ENCODE data around the gene ZNF585A. TPM values are rescaled to one million over a fixed set of nuclear protein-coding genes. Genes with fewer than 3 reads are reported as not detected.
"Not testable (repeated sequence)": the region's sequence is repeated elsewhere in the genome, so short reads cannot be mapped to it uniquely, and the experiment has no call there.

ZNF585A gene
- 11.9 and 16.5 TPM in 2 replicates for total RNA-seq (2014; rRNA removed; shearing (Covaris generic))

DNA sequence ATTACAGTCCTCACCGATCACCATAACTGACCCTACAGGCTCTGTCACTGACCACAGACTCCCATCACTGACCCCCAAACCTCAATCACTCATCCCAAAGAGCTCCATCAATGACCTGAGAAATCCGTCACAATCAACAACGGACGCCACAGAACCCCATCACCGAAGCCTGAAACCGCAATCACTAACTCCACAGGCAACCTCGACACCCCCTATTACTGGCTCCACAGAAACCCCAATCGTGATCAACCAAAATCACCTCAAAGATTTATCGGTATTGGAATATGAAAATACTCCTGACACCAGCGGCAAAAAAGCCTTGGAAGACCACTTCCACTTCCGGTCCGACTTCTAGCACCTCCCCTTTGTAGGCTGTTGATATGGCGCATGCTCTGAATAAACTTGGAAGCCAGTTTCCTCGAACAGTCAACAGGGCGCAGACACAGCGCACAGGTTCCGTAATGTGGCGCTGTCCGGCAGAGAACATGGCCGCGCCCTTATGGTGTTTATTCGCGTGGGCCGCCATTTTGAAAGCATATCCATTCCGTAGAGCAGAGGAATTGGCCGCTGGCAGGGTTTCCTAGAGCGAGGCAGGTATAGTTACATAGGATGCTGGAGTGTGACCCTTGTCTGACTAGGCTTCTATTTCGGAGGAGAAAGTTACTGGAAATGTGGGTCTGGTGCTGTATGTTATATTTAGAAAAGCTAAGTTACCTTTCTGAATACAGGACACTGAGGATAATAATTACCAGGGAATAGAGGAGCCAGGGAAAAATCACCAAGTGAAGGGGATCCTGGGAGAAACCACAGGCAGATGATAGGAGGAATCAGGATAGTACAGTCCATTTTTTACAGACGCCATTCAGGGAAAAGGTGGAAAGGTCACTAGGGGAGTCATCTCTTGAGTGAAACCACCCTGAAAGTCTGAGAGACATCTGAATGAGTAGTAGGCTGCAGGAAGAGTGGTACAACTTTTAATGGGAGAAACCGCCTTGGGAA, at the start of gene ZNF585A:
Gene ZNF585A (minus strand): TSS at position 328 of the 999 bp plus-strand sequence. CDS start 2,785 bp downstream, outside the sequence.
- DNase-seq (ENCODE audit: low read depth) = peak; percentile 94

DNA sequence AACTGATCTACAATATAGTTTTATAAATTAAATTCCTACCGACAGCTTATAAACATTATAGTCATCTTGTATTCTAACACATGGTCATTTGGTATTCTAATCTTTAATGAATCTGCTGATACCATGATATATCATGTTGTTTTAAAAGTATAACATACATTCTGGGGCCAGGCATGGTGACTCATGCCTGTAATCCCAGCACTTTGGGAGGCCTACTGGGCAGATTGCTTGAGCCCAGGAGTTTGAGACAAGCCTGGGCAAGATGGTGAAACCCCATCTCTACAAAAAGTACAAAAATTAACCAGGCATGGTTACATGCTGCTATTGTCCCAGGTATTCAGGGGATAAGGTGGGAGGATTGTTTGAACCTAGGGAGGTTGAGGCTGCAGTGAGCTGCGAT, 48.6 kb upstream of the ZNF585A start:
- no peak for DNase-seq (ENCODE audit: low read depth)

DNA sequence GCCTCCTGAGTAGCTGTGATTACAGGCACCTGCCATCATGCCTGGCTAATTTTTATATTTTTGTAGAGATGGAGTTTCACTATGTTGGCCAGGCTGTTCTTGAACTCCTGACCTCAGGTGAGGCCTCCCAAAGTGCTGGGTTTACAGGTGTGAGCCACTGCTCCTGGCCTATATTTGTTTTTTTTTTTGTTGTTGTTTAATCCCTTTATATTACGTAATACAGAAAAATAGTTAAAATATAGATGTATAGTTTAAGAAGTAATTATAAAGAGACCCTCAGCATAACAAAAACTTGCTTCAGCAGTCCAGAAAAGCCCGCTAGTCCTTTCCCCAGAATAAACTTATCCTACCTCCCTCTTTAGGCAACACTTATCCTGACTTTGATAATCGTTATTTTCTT, 47.9 kb upstream of the ZNF585A start:
- no peak for DNase-seq (ENCODE audit: low read depth)

DNA sequence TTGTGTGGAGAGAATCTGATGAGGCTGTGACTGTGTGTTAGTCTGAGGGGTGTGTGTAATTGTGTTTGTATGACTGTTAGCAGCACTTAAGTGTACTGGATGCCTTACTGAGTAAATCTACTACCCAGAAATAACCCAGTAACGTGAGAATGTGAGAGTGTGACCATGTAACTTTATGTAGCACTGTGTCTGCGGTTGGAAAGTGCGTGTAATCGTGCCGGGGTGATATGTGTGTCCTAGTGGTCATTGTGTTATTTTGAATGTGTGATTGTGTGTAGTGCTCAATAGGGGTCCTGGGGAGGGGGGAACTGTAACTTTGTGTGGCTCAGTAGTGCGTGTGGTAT, 46.1 kb upstream of the ZNF585A start:
- peak; percentile 2 for DNase-seq (ENCODE audit: low read depth)

DNA sequence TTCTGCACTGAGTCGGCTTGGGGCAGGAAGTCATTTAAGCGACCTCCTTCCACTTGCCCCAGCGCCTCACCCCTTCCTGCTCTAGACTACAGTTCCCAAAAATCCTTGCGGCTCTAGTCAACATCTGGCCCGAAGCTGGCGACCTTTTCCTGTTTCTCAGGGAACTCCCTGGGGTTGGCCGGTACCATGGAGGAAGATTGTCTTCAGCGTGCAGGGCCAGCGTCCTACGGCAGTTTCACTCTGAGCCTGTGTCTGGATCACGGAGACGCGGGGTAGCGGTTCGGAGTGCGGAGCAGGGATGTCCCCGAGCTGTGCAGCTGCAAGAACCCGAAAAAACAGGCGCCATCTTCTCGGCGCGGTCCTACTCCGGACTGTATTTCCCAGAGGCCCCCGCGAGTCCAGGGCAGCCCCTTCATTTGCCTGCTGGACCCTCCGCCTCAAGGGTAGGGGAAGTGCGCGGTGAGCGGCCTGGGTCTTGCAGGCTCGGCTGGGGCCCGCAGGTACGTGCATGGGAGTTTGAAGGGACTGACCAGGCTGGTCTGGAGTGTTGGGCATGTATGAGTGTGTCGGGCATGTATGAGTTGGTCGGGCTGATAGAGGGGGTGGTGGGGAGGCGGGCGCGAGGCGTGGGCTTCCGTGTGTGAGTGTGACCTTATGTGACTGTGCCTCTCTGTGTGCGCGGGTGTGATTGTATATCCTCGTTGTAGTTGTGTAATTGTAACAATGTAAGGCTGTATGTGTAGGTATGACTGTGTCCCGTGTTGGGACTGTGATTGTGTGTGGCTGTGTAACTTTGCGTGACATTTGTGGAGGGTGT, 45.5 kb upstream of the ZNF585A start, which contains the start of gene ZNF383:
Gene ZNF383 (plus strand): TSS at position 440 of the 817 bp plus-strand sequence. CDS start 12,240 bp downstream, outside the sequence.
- peak; percentile 93 for DNase-seq (ENCODE audit: low read depth)

DNA sequence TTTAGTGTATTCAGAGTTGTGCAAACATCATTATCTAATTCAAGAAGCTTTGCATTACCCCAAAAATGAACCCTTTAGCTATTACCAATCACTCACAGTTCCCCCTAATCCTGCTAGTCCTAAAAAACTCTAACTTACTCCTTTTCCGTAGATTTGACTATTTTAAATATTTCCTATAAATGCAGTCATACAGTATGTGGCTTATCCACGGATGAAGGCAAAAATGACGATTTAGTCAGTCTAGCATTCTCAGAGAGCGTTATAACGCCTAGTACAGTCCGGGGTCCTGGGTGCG, 44.9 kb upstream of the ZNF585A start:
- no peak for DNase-seq (ENCODE audit: low read depth)

DNA sequence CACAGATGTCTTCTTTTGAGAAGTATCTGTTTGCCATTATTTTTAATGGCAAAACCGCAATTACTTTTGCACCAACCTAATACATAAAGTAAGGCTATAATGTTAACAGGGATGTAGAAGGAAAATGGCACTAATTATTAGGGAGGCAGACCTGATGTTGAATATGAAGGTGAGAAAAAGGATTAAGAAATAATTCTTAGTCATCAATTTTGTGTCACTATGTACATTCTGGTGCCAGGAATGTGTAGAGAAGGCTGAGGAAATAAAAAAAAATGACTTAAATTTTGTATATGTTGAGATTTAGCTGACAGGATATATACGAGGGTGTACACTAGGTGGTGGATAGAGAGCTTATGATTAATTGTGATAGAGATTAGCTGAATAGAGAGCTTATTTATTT, 25.3 kb upstream of the ZNF585A start:
- no peak for DNase-seq (ENCODE audit: low read depth)

DNA sequence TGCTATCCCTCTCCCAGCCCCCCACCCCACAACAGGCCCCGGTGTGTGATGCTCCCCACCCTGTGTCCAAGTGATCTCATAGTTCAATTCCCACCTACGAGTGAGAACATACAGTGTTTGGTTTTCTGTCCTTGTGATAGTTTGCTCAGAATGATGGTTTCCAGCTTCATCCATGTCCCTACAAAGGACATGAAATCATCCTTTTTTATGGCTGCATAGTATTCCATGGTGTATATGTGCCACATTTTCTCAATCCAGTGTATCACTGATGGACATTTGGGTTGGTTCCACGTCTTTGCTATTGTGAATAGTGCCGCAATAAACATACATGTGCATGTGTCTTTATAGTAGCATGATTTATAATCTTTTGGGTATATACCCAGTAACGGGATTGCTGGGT, 24.6 kb upstream of the ZNF585A start:
- not testable (repeated sequence) for DNase-seq (ENCODE audit: low read depth)

DNA sequence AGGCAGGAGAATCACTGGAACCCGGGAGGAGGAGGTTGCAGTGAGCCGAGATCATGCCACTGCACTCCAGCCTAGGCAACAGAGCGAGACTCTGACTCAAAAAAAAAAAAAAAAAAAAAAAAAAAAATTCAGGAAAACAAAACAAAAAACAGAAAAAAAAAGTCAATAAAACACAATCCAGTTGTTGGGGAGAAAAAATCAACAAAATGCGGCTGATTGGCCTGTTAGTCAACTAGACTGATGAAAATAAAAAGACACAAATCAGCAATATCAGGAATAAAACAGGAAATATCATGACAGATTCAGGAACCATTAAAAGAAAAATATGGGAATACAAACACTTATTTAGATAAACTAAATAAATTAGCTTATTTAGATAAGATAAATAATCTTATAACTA, 22.8 kb upstream of the ZNF585A start:
- not testable (repeated sequence) for DNase-seq (ENCODE audit: low read depth)

DNA sequence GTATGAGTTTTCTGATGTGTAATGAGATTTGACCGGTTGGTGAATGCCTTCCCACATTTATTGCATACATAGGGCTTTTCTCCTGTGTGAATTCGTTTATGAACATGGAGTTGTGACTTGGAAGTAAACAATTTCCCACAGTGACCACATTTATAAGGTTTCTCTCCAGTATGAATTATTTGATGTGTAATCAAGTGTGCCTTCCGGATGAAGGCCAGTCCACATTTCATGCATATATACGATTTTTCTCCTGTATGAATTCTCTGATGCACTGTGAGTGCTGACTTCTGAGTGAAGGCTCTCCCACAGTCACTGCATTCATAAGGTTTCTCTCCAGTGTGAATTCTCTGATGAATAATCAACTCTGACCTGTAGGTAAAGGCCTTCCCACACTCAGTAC, 13.6 kb upstream of the ZNF585A start:
- DNase-seq (ENCODE audit: low read depth) = not testable (repeated sequence)

DNA sequence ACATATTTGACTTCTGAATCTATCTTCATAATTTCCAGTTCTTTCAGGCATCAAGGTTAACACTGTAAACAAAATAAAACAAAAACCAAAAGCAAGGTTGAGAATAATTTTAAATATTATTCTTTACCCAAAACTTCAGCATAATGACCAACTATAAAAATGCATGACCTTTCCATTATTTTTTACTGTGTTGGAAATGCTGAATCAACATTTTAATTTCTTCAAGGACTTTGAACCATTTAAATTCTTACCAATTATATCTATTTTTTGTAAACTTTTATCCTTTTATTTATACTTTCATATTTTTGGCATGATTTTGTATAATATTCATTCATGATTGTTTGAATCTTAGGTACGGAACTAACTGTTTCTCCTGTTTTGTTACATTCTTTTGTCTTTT, 6.9 kb downstream of the ZNF585A start:
- DNase-seq (ENCODE audit: low read depth) = no peak

DNA sequence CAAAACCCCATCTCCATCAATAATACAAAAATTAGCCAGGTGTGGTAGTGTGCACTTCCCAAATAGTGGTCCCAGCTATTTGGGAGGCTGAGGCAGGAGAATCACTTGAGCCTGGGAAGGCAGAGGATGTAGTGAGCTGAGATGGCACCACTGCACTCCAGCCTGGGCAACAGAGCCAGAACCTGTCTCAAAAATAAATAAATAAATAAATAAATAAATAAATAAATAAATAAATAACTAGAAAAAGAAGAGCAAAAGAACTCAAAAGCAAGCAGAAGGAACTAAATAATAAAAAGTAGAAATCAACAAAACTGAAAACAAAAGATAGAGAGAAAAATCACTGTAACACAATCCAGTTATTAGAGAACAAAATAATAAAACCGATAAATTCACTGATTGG, 12.3 kb downstream of the ZNF585A start:
- no peak for DNase-seq (ENCODE audit: low read depth)

DNA sequence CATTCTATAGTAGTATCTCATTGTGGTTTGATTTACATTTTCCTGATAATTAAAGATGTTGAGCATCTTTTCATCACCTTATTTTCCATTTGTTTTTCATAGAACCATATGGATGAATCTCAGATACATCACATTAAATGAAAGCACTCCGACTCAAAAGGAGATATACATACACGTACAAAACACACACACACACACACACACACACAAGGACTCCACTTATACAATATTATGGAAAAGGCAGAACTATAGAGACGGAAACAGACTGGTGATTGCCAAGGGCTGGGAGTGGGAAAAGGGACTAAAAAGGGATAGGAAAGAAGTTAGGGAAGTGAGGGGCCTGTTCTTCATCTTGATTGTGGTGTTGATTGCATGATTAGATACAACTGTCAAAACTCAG, 24.3 kb downstream of the ZNF585A start:
- no peak for DNase-seq (ENCODE audit: low read depth)

DNA sequence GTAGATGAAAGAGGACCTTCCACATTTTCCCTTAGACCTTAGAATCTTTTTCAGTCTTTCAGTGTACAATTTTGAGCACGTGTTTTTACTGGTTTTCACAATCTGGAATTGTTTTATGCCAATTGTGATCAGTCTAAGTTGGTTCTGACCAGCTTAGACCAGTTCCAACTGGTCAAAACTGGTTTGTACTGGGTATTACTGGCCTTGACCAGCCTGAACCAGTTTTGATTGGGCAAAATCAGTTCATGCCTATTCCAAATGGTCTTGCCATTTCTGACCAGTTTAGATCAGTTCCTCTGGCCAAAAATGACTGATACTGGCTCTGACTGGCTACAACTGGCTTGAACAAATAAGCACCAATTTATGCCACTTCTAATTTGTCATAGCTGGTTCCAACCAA, 36.4 kb downstream of the ZNF585A start:
- no peak for DNase-seq (ENCODE audit: low read depth)

DNA sequence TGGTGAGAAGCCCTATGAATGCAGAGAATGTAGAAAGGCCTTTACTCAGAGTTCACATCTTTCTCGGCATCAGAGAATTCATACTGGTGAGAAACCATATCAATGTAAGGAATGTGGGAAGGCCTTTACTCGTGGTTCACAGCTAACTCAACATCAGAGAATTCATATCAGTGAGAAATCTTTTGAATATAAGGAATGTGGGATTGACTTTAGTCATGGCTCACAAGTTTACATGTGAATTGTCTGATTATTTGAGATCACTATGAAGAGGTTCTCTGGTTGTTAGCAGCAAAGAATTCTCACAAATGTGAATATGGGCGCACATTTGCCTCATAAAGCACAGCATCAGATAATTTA, 43.7 kb downstream of the ZNF585A start:
- no peak for DNase-seq (ENCODE audit: low read depth)

DNA sequence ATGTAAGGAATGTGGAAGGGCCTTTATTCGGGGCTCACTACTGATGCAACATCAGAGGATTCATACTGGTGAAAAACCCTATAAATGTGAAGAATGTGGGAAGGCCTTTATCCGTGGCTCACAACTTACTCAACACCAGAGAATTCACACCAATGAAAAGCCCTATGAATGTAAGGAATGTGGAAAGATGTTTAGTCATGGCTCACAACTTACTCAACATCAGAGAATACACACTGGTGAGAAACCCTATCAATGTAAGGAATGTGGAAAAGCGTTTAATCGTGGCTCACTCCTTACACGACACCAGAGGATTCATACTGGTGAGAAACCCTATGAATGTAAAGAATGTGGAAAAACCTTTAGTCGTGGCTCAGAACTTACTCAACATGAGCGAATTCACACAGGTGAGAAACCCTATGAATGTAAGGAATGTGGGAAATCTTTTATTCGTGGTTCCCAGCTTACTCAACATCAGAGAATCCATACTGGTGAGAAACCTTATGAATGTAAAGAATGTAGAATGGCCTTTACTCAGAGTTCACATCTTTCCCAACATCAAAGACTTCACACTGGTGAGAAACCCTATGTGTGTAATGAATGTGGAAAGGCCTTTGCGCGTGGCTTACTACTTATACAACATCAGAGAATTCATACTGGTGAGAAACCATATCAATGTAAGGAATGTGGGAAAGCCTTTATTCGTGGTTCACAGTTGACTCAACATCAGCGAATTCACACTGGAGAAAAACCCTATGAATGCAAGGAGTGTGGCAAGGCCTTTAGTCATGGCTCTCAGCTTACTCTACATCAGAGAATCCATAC, 44.3 kb downstream of the ZNF585A start:
- no peak for DNase-seq (ENCODE audit: low read depth)

DNA sequence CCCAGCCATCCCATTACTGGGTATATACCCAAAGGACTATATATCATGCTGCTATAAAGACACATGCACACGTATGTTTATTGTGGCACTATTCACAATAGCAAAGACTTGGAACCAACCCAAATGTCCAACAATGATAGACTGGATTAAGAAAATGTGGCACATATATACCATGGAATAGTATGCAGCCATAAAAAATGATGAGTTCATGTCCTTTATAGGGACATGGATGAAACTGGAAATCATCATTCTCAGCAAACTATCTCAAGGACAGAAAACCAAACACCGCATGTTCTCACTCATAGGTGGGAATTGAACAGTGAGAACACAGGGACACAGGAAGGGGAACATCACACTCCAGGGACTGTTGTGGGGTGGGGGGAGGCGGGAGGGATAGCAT, 50.4 kb downstream of the ZNF585A start:
- not testable (repeated sequence) for DNase-seq (ENCODE audit: low read depth)

DNA sequence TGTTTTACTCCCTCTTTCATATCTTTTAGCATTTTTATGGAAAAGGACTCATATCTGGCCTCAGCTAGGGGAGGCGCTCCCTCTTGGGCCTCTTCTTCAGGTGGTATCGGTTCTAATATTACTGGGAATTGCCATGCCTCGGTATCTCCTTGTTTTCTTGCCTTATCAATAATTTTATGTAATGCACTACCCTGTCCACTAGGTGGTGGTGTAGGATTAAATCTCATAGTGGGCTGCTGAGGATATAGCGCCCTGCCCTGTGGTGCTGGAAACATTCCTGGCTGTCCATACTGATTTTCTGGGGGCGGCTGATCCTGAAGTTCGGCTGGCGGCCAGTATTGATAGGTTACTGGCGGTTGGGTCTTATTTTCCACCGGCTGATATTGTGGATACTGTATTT, 58.5 kb downstream of the ZNF585A start:
- no peak for DNase-seq (ENCODE audit: low read depth)

DNA sequence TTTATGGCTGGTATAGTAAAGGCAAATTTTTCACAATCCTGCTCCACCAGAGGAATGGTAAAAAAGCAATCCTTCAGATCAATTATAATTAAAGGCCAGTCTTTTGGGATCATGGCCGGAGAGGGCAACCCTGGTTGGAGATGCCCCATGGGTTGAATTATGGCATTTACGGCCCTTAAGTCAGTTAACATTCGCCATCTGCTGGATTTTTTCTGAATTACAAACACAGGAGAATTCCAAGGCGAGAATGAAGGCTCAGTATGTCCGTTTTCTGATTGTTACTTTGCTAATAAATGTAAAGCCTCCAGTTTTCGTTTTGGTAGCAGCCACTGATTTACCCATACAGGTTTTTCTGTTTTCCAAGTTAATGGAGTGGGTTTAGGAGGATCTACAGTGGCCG, 60.7 kb downstream of the ZNF585A start:
- DNase-seq (ENCODE audit: low read depth) = not testable (repeated sequence)

DNA sequence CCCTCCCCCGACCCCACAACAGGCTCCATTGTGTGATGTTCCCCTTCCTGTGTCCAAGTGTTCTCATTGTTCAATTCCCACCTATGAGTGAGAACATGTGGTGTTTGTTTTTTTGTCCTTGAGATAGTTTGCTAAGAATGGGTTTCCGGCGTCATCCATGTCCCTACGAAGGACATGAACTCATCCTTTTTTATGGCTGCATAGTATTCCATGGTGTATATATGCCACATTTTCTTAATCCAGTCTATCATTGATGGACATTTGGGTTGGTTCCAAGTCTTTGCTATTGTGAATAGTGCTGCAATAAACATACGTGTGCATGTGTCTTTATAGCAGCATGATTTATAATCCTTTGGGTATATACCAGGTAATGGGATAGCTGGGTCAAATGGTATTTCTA, 68.4 kb downstream of the ZNF585A start:
- not testable (repeated sequence) for DNase-seq (ENCODE audit: low read depth)

DNA sequence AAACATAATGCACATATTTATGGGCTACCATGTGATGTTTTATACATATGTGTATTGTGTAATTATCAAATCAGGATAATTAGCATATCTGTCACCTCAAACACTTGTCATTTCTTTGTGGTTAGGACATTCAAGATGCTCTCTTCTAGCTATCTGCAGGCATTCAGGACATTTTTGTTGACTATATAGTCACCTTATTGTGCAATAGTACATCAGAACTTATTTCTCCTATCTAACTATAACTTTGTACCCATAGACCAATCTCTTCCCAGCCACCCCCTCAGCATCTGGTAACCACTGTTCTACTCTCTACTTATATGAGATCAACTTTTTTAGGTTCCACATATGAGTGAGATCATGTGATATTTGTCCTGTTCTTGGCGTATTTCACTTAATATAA, 73.9 kb downstream of the ZNF585A start:
- DNase-seq (ENCODE audit: low read depth) = no peak

DNA sequence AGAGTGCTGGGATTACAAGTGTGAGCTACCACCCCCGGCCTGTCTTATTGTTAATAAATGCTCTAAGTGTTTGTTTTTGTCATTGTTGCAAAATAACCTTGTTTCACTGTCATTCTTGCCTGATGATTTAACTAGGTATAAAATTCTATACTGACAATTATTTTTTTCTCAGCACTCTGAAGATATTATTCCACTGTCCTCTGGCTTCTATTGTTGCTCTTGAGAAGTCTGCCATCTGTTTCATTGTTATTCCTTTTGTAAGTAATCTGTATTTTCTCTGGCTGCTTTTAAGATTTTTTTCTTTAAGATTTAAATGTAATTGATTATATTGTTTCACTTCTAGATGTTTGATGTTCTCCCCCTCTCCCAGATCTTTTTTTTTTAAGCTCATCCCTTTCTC, 76.6 kb downstream of the ZNF585A start:
- DNase-seq (ENCODE audit: low read depth) = no peak

Measured in Daoy (cell line).